ENCODE measurements around the gene CLPSL2.
A peak's percentile ranks its signal among the peaks of the same experiment; 100 is the strongest.

CLPSL2 gene

DNA sequence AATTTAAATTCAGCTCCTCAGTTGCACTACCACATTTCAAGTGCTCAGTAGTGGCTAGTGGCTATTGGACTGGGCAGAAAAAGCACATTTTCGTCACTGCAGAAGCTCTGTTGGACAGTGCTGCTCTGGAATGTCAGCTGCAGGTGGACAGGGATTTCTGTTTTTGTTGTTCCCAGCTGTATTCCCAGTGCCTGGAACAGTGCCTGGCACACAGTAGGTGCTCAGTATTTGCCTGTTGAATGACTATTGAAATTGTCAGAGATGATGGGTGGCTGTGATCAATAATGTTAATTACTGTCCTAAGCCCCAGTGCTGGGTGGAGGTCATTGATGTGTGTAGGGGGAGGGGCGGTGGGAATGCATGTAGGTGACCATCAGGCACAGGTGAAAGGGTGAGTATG lies 9.9 kb downstream of the CLPSL2 start:
- Histone ChIP-seq H3K9ac (ENCODE audit: low read length in 5 of 5) (no peak overlapping the region), H3K9me3 (ENCODE audit: control insufficient read depth in 5 of 5, low read length in 5 of 5) (no peaks in the 10 kb centered on the region), H3K27me3 (ENCODE audit: control insufficient read depth in 5 of 5, insufficient read depth in 4 of 5, low read length in 5 of 5) (peaks cover 18 to 28% (median 24%) of the 10 kb centered on the region in 5 donors), H3K4me1 (ENCODE audit: control insufficient read depth in 5 of 5, insufficient read depth in 5 of 5, low read length in 5 of 5) (peaks cover 0 to 6% (median 0%) of the 10 kb centered on the region in 5 donors), H3K27ac (ENCODE audit: low read depth, low read length) (no peak overlapping the region), H3K4me3 (ENCODE audit: low read depth in 1 of 5, low read length in 5 of 5) (no peak overlapping the region), H3K36me3 (ENCODE audit: control insufficient read depth in 5 of 5, insufficient read depth in 5 of 5, low read length in 5 of 5) (no peaks in the 10 kb centered on the region)

GRCh38 chr6:35786810-35787209 lies 10.4 kb downstream of the CLPSL2 start:
- H3K27ac ChIP-seq (ENCODE audit: low read depth, low read length): no peak overlapping the region
- H3K27me3 ChIP-seq (ENCODE audit: control insufficient read depth in 5 of 5, insufficient read depth in 4 of 5, low read length in 5 of 5): peaks cover 18 to 28% (median 24%) of the 10 kb centered on the region in 5 donors
- no peak overlapping the region for H3K9ac ChIP-seq (ENCODE audit: low read length in 5 of 5)
- peak overlapping the region in 1 of 5 donors; percentile 29 for H3K4me3 ChIP-seq (ENCODE audit: low read depth in 1 of 5, low read length in 5 of 5)
- peaks cover 0 to 6% (median 0%) of the 10 kb centered on the region in 5 donors for H3K4me1 ChIP-seq (ENCODE audit: control insufficient read depth in 5 of 5, insufficient read depth in 5 of 5, low read length in 5 of 5)
- H3K36me3 ChIP-seq (ENCODE audit: control insufficient read depth in 5 of 5, insufficient read depth in 5 of 5, low read length in 5 of 5): no peaks in the 10 kb centered on the region
- no peaks in the 10 kb centered on the region for H3K9me3 ChIP-seq (ENCODE audit: control insufficient read depth in 5 of 5, low read length in 5 of 5)

- no peaks in the 10 kb centered on the region for H3K36me3 ChIP-seq (ENCODE audit: control insufficient read depth in 5 of 5, insufficient read depth in 5 of 5, low read length in 5 of 5)
- H3K4me1 ChIP-seq (ENCODE audit: control insufficient read depth in 5 of 5, insufficient read depth in 5 of 5, low read length in 5 of 5): peaks cover 0 to 6% (median 0%) of the 10 kb centered on the region in 5 donors
- H3K9ac ChIP-seq (ENCODE audit: low read length in 5 of 5): no peak overlapping the region
- H3K9me3 ChIP-seq (ENCODE audit: control insufficient read depth in 5 of 5, low read length in 5 of 5): no peaks in the 10 kb centered on the region
- peak overlapping the region in 1 of 5 donors; percentile 29 for H3K4me3 ChIP-seq (ENCODE audit: low read depth in 1 of 5, low read length in 5 of 5)
- H3K27ac ChIP-seq (ENCODE audit: low read depth, low read length): no peak overlapping the region
- peaks cover 18 to 25% (median 24%) of the 10 kb centered on the region in 5 donors for H3K27me3 ChIP-seq (ENCODE audit: control insufficient read depth in 5 of 5, insufficient read depth in 4 of 5, low read length in 5 of 5)
Measured at GRCh38 chr6:35787266-35788218, 11.1 kb downstream of the CLPSL2 start.

DNA sequence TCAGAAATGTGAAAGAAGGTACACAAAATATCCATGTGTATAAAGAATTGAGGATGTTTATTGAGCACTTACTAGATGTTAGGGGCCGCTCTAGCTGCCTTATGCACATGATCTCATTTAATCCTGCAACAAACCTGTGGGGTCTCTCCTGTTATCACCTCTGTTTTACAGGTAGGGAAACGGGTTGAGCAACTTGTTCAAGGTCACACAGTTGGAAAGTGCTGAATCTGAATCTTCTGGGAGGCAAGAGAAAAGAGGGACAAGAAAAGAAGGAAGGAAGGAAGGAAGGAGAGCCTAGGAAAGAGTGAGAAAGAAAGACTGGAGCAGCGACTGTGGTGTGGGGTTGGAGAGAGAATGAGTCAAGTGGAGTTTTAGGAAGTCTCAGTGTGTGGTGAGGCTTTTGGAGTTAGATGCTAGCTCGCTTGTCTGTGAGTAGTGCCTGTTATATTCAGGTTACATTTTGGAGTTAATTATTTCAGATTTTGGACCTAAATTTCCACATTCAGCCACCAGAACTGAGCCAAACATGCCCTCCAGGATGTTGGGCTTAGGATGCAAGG lies 12.1 kb downstream of the CLPSL2 start:
- Histone ChIP-seq H3K9me3 (ENCODE audit: control insufficient read depth in 5 of 5, low read length in 5 of 5) (no peaks in the 10 kb centered on the region), H3K4me3 (ENCODE audit: low read depth in 1 of 5, low read length in 5 of 5) (no peak overlapping the region), H3K27me3 (ENCODE audit: control insufficient read depth in 5 of 5, insufficient read depth in 4 of 5, low read length in 5 of 5) (peaks cover 18 to 27% (median 23%) of the 10 kb centered on the region in 5 donors), H3K9ac (ENCODE audit: low read length in 5 of 5) (no peak overlapping the region), H3K36me3 (ENCODE audit: control insufficient read depth in 5 of 5, insufficient read depth in 5 of 5, low read length in 5 of 5) (no peaks in the 10 kb centered on the region), H3K27ac (ENCODE audit: low read depth, low read length) (no peak overlapping the region), H3K4me1 (ENCODE audit: control insufficient read depth in 5 of 5, insufficient read depth in 5 of 5, low read length in 5 of 5) (peaks cover 0 to 6% (median 0%) of the 10 kb centered on the region in 5 donors)

GRCh38 chr6:35790683-35791082 lies 14.3 kb downstream of the CLPSL2 start:
- Histone ChIP-seq H3K4me1 (ENCODE audit: control insufficient read depth in 5 of 5, insufficient read depth in 5 of 5, low read length in 5 of 5) (peaks cover 0 to 6% (median 0%) of the 10 kb centered on the region in 5 donors), H3K27ac (ENCODE audit: low read depth, low read length) (no peak overlapping the region), H3K9me3 (ENCODE audit: control insufficient read depth in 5 of 5, low read length in 5 of 5) (no peaks in the 10 kb centered on the region), H3K36me3 (ENCODE audit: control insufficient read depth in 5 of 5, insufficient read depth in 5 of 5, low read length in 5 of 5) (no peaks in the 10 kb centered on the region), H3K9ac (ENCODE audit: low read length in 5 of 5) (no peak overlapping the region), H3K4me3 (ENCODE audit: low read depth in 1 of 5, low read length in 5 of 5) (no peak overlapping the region), H3K27me3 (ENCODE audit: control insufficient read depth in 5 of 5, insufficient read depth in 4 of 5, low read length in 5 of 5) (peaks cover 18 to 27% (median 23%) of the 10 kb centered on the region in 5 donors)

GRCh38 chr6:35794536-35795452 lies 18.4 kb downstream of the CLPSL2 start:
- Histone ChIP-seq H3K27me3 (ENCODE audit: control insufficient read depth in 5 of 5, insufficient read depth in 4 of 5, low read length in 5 of 5) (peaks cover 0 to 13% (median 4%) of the 10 kb centered on the region in 5 donors), H3K4me1 (ENCODE audit: control insufficient read depth in 5 of 5, insufficient read depth in 5 of 5, low read length in 5 of 5) (no peaks in the 10 kb centered on the region), H3K27ac (ENCODE audit: low read depth, low read length) (no peak overlapping the region), H3K4me3 (ENCODE audit: low read depth in 1 of 5, low read length in 5 of 5) (no peak overlapping the region), H3K9ac (ENCODE audit: low read length in 5 of 5) (no peak overlapping the region), H3K9me3 (ENCODE audit: control insufficient read depth in 5 of 5, low read length in 5 of 5) (no peaks in the 10 kb centered on the region), H3K36me3 (ENCODE audit: control insufficient read depth in 5 of 5, insufficient read depth in 5 of 5, low read length in 5 of 5) (no peaks in the 10 kb centered on the region)

- H3K27ac ChIP-seq (ENCODE audit: low read depth, low read length): no peak overlapping the region
- peaks cover 0 to 13% (median 4%) of the 10 kb centered on the region in 5 donors for H3K27me3 ChIP-seq (ENCODE audit: control insufficient read depth in 5 of 5, insufficient read depth in 4 of 5, low read length in 5 of 5)
Measured at GRCh38 chr6:35795453-35796071, 19.2 kb downstream of the CLPSL2 start.

GRCh38 chr6:35796236-35796635 lies 19.8 kb downstream of the CLPSL2 start:
- Histone ChIP-seq H3K4me3 (ENCODE audit: low read depth in 1 of 5, low read length in 5 of 5) (no peak overlapping the region), H3K27ac (ENCODE audit: low read depth, low read length) (no peak overlapping the region), H3K36me3 (ENCODE audit: control insufficient read depth in 5 of 5, insufficient read depth in 5 of 5, low read length in 5 of 5) (no peaks in the 10 kb centered on the region), H3K9ac (ENCODE audit: low read length in 5 of 5) (no peak overlapping the region), H3K27me3 (ENCODE audit: control insufficient read depth in 5 of 5, insufficient read depth in 4 of 5, low read length in 5 of 5) (peaks cover 0 to 13% (median 4%) of the 10 kb centered on the region in 5 donors), H3K4me1 (ENCODE audit: control insufficient read depth in 5 of 5, insufficient read depth in 5 of 5, low read length in 5 of 5) (no peaks in the 10 kb centered on the region), H3K9me3 (ENCODE audit: control insufficient read depth in 5 of 5, low read length in 5 of 5) (no peaks in the 10 kb centered on the region)

More at GRCh38 chr6:35795453-35796071, 19.2 kb downstream of the CLPSL2 start:
- no peaks in the 10 kb centered on the region for H3K9me3 ChIP-seq (ENCODE audit: control insufficient read depth in 5 of 5, low read length in 5 of 5)
- H3K4me1 ChIP-seq (ENCODE audit: control insufficient read depth in 5 of 5, insufficient read depth in 5 of 5, low read length in 5 of 5): no peaks in the 10 kb centered on the region
- no peaks in the 10 kb centered on the region for H3K36me3 ChIP-seq (ENCODE audit: control insufficient read depth in 5 of 5, insufficient read depth in 5 of 5, low read length in 5 of 5)
- H3K4me3 ChIP-seq (ENCODE audit: low read depth in 1 of 5, low read length in 5 of 5): no peak overlapping the region
- no peak overlapping the region for H3K9ac ChIP-seq (ENCODE audit: low read length in 5 of 5)

DNA sequence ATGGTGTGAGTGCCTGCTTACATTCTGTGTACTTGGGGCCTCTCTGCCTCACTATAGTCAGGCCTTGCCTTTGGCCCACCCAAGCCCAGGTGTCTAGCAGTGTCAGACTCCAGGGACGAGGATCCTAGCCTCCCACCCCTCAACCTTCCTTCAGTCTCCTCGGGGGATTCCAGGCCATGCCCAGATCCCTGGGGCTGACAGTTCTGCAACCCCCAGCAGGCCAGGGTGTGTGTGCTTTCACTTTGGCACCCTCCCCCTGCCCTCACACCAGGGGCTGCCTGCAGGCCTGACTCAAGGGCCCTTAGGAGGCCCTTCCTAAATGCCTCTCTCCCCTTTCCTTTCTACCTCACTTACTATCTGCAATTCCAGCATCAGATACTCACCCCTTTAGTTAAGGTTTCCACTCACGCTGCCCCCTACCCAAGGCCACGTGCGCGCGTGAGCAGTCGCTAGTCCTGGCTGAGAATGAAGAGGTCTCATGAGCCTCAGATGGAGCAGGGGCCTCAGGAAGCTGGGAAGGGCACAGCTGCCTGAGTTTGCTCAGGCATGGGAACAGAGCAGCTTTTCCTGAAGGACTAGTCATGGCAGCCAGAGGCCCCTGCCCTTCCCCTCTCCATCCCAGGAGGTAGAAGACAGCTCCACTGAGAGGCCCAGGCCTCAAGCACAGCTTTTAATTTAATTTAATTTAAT lies 21.6 kb downstream of the CLPSL2 start:
- Histone ChIP-seq H3K9ac (ENCODE audit: low read length in 5 of 5) (no peak overlapping the region), H3K9me3 (ENCODE audit: control insufficient read depth in 5 of 5, low read length in 5 of 5) (no peaks in the 10 kb centered on the region), H3K36me3 (ENCODE audit: control insufficient read depth in 5 of 5, insufficient read depth in 5 of 5, low read length in 5 of 5) (no peaks in the 10 kb centered on the region), H3K27me3 (ENCODE audit: control insufficient read depth in 5 of 5, insufficient read depth in 4 of 5, low read length in 5 of 5) (peaks cover 0 to 13% (median 3%) of the 10 kb centered on the region in 5 donors), H3K27ac (ENCODE audit: low read depth, low read length) (no peak overlapping the region), H3K4me3 (ENCODE audit: low read depth in 1 of 5, low read length in 5 of 5) (no peak overlapping the region), H3K4me1 (ENCODE audit: control insufficient read depth in 5 of 5, insufficient read depth in 5 of 5, low read length in 5 of 5) (no peaks in the 10 kb centered on the region)
